ENCODE data around the gene TCEANC.

Gene TCEANC

GRCh38 chrX:13698432-13698831 lies 45.5 kb downstream of the TCEANC start:
- no peak overlapping the region for H3K4ac ChIP-seq (ENCODE audit: low read depth, low read length)
- no peak overlapping the region for H4K8ac ChIP-seq (ENCODE audit: low read depth, low read length)
- H3K27ac ChIP-seq (ENCODE audit: low read depth, low read length), result no peak overlapping the region
- no peaks in the 10 kb centered on the region for H3K27me3 ChIP-seq (ENCODE audit: insufficient read depth, low read length, poor library complexity)
- H3K23ac ChIP-seq (ENCODE audit: low read length), result no peak overlapping the region
- peaks cover 2% of the 10 kb centered on the region for H3K4me1 ChIP-seq (ENCODE audit: control insufficient read depth, low read depth, low read length)
- no peak overlapping the region for H3K9ac ChIP-seq (ENCODE audit: low read length)
- no peak for DNase-seq
- H3K18ac ChIP-seq (ENCODE audit: low read length), result no peak overlapping the region
- no peak overlapping the region for H2BK15ac ChIP-seq (replicated peaks; ENCODE audit: low read depth)
- peaks cover 46% of the 10 kb centered on the region for H3K79me2 ChIP-seq (ENCODE audit: control insufficient read depth, insufficient read depth, low read length)
- no peaks in the 10 kb centered on the region for H3K36me3 ChIP-seq (ENCODE audit: control insufficient read depth, insufficient read depth, low read length)
- H2BK120ac ChIP-seq (ENCODE audit: low read depth, low read length), result no peak overlapping the region
- H4K5ac ChIP-seq (ENCODE audit: low read length), result no peak overlapping the region
- no peak overlapping the region for H3K4me3 ChIP-seq (ENCODE audit: low read length)
- no peak overlapping the region for H2BK5ac ChIP-seq (ENCODE audit: low read length)
- WGBS (ENCODE audit: extremely low coverage, insufficient coverage, low lambda C conversion rate), result no CpG with 5 or more reads among the region's 1 CpG
- H3K4me2 ChIP-seq (ENCODE audit: low read length), result no peak overlapping the region
- H2AK5ac ChIP-seq (ENCODE audit: low read length), result no peak overlapping the region
- no peaks in the 10 kb centered on the region for H3K79me1 ChIP-seq (ENCODE audit: low read length)
- H3K56ac ChIP-seq (ENCODE audit: low read length), result no peak overlapping the region

DNA sequence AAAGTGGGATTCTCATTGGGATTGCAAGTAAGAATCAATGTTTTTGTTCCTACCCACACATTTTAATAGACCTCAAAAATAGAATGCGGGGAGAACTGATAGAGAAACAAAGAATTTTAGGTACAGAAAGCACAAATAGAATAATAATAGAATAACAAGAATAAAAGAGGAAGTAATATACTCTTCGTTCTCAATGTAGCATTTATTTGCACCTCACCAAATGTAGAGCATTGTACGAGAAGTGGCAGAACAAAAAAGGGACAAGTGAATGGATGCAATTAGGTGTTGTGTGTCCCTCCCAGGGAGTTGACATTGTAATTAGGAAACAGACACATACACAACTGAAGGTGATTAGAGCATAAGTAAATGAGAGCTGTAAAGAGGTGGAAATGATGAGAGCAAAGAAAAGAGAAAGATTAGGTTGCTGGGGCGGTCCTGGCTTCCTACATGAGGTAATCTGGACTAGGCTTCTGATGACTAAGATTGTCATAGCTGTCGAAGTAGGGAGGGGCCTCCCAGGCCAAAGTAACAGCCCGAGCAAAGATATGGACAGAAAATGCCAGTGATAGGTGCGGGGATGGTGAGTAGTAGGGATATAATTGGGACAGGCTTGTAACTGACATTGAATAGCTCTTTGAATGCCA lies 46.4 kb downstream of the TCEANC start:
- Histone ChIP-seq H2BK15ac (replicated peaks; ENCODE audit: low read depth) (no peak overlapping the region), H3K4me3 (ENCODE audit: low read length) (no peak overlapping the region), H3K4me2 (ENCODE audit: low read length) (no peak overlapping the region), H3K23ac (ENCODE audit: low read length) (no peak overlapping the region), H2BK5ac (ENCODE audit: low read length) (no peak overlapping the region), H3K56ac (ENCODE audit: low read length) (no peak overlapping the region), H2AK5ac (ENCODE audit: low read length) (no peak overlapping the region), H3K27me3 (ENCODE audit: insufficient read depth, low read length, poor library complexity) (no peaks in the 10 kb centered on the region), H3K79me2 (ENCODE audit: control insufficient read depth, insufficient read depth, low read length) (peaks cover 38% of the 10 kb centered on the region), H3K79me1 (ENCODE audit: low read length) (no peaks in the 10 kb centered on the region), H3K9ac (ENCODE audit: low read length) (no peak overlapping the region), H3K18ac (ENCODE audit: low read length) (no peak overlapping the region), H4K5ac (ENCODE audit: low read length) (no peak overlapping the region), H3K27ac (ENCODE audit: low read depth, low read length) (no peak overlapping the region), H3K36me3 (ENCODE audit: control insufficient read depth, insufficient read depth, low read length) (no peaks in the 10 kb centered on the region), H2BK120ac (ENCODE audit: low read depth, low read length) (no peak overlapping the region), H4K8ac (ENCODE audit: low read depth, low read length) (no peak overlapping the region), H3K4ac (ENCODE audit: low read depth, low read length) (no peak overlapping the region), H3K4me1 (ENCODE audit: control insufficient read depth, low read depth, low read length) (no peaks in the 10 kb centered on the region)
- WGBS (ENCODE audit: extremely low coverage, insufficient coverage, low lambda C conversion rate), result no CpG with 5 or more reads among the region's 7 CpGs
- no peak for DNase-seq

DNA sequence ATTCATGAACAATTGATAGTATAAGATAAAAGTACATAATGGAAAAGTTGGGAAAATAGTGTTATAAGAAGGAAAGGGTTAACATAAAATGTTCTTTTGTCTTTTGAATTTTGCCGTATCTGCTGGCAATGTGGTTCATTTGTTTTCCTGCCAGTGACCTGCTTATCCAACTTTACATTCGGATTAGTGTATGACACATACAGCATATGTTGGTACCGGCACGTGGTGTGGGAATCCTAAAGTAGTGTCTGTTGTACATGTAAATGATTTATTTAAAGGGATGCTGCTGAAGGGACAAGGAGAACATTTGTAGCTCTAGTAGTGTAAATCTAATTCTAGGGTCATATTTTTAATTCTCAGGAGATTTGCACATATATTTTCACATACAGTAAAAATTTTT lies 47.4 kb downstream of the TCEANC start:
- Histone ChIP-seq H3K79me2 (ENCODE audit: control insufficient read depth, insufficient read depth, low read length) (peaks cover 28% of the 10 kb centered on the region), H2AK5ac (ENCODE audit: low read length) (no peak overlapping the region), H3K4me1 (ENCODE audit: control insufficient read depth, low read depth, low read length) (no peaks in the 10 kb centered on the region), H3K36me3 (ENCODE audit: control insufficient read depth, insufficient read depth, low read length) (no peaks in the 10 kb centered on the region), H4K8ac (ENCODE audit: low read depth, low read length) (no peak overlapping the region), H2BK5ac (ENCODE audit: low read length) (no peak overlapping the region), H3K4me2 (ENCODE audit: low read length) (no peak overlapping the region), H3K9ac (ENCODE audit: low read length) (no peak overlapping the region), H3K27me3 (ENCODE audit: insufficient read depth, low read length, poor library complexity) (no peaks in the 10 kb centered on the region), H3K23ac (ENCODE audit: low read length) (no peak overlapping the region), H4K5ac (ENCODE audit: low read length) (no peak overlapping the region), H3K18ac (ENCODE audit: low read length) (no peak overlapping the region), H2BK15ac (replicated peaks; ENCODE audit: low read depth) (no peak overlapping the region), H3K27ac (ENCODE audit: low read depth, low read length) (no peak overlapping the region), H3K56ac (ENCODE audit: low read length) (no peak overlapping the region), H3K4me3 (ENCODE audit: low read length) (no peak overlapping the region), H2BK120ac (ENCODE audit: low read depth, low read length) (no peak overlapping the region), H3K79me1 (ENCODE audit: low read length) (no peaks in the 10 kb centered on the region), H3K4ac (ENCODE audit: low read depth, low read length) (no peak overlapping the region)
- DNase-seq, result no peak
- WGBS (ENCODE audit: extremely low coverage, insufficient coverage, low lambda C conversion rate), result no CpG with 5 or more reads among the region's 4 CpGs

- H3K4me2 ChIP-seq (ENCODE audit: low read length), result no peak overlapping the region
Measured at GRCh38 chrX:13702111-13702789, 49.3 kb downstream of the TCEANC start.

GRCh38 chrX:13703135-13703534 lies 50.2 kb downstream of the TCEANC start:
- Histone ChIP-seq H3K27me3 (ENCODE audit: insufficient read depth, low read length, poor library complexity) (no peaks in the 10 kb centered on the region), H3K36me3 (ENCODE audit: control insufficient read depth, insufficient read depth, low read length) (no peaks in the 10 kb centered on the region), H3K18ac (ENCODE audit: low read length) (no peak overlapping the region), H2BK15ac (replicated peaks; ENCODE audit: low read depth) (no peak overlapping the region), H3K4me3 (ENCODE audit: low read length) (no peak overlapping the region), H3K4me1 (ENCODE audit: control insufficient read depth, low read depth, low read length) (no peaks in the 10 kb centered on the region), H3K23ac (ENCODE audit: low read length) (no peak overlapping the region), H3K4ac (ENCODE audit: low read depth, low read length) (no peak overlapping the region), H3K79me1 (ENCODE audit: low read length) (no peaks in the 10 kb centered on the region), H3K79me2 (ENCODE audit: control insufficient read depth, insufficient read depth, low read length) (peaks cover 15% of the 10 kb centered on the region), H4K8ac (ENCODE audit: low read depth, low read length) (no peak overlapping the region), H3K56ac (ENCODE audit: low read length) (no peak overlapping the region), H3K4me2 (ENCODE audit: low read length) (no peak overlapping the region), H4K5ac (ENCODE audit: low read length) (no peak overlapping the region), H2AK5ac (ENCODE audit: low read length) (no peak overlapping the region), H3K27ac (ENCODE audit: low read depth, low read length) (no peak overlapping the region), H3K9ac (ENCODE audit: low read length) (no peak overlapping the region), H2BK120ac (ENCODE audit: low read depth, low read length) (no peak overlapping the region), H2BK5ac (ENCODE audit: low read length) (no peak overlapping the region)
- no CpG with 5 or more reads among the region's 3 CpGs for WGBS (ENCODE audit: extremely low coverage, insufficient coverage, low lambda C conversion rate)
- DNase-seq, result no peak

More at GRCh38 chrX:13702111-13702789, 49.3 kb downstream of the TCEANC start:
- DNase-seq, result no peak
- H3K23ac ChIP-seq (ENCODE audit: low read length), result no peak overlapping the region
- H3K79me2 ChIP-seq (ENCODE audit: control insufficient read depth, insufficient read depth, low read length), result peaks cover 19% of the 10 kb centered on the region
- no peaks in the 10 kb centered on the region for H3K36me3 ChIP-seq (ENCODE audit: control insufficient read depth, insufficient read depth, low read length)
- H3K79me1 ChIP-seq (ENCODE audit: low read length), result no peaks in the 10 kb centered on the region
- no peak overlapping the region for H2BK120ac ChIP-seq (ENCODE audit: low read depth, low read length)
- H4K8ac ChIP-seq (ENCODE audit: low read depth, low read length), result no peak overlapping the region
- no peak overlapping the region for H2AK5ac ChIP-seq (ENCODE audit: low read length)
- H3K56ac ChIP-seq (ENCODE audit: low read length), result no peak overlapping the region
- no peak overlapping the region for H3K4ac ChIP-seq (ENCODE audit: low read depth, low read length)
- H4K5ac ChIP-seq (ENCODE audit: low read length), result no peak overlapping the region
- H3K27ac ChIP-seq (ENCODE audit: low read depth, low read length), result no peak overlapping the region
- no peaks in the 10 kb centered on the region for H3K4me1 ChIP-seq (ENCODE audit: control insufficient read depth, low read depth, low read length)
- no peak overlapping the region for H3K18ac ChIP-seq (ENCODE audit: low read length)
- no peak overlapping the region for H3K4me3 ChIP-seq (ENCODE audit: low read length)
- no peaks in the 10 kb centered on the region for H3K27me3 ChIP-seq (ENCODE audit: insufficient read depth, low read length, poor library complexity)
- no peak overlapping the region for H3K9ac ChIP-seq (ENCODE audit: low read length)
- WGBS (ENCODE audit: extremely low coverage, insufficient coverage, low lambda C conversion rate), result no CpG with 5 or more reads among the region's 5 CpGs
- H2BK5ac ChIP-seq (ENCODE audit: low read length), result no peak overlapping the region
- H2BK15ac ChIP-seq (replicated peaks; ENCODE audit: low read depth), result no peak overlapping the region
